Measurements from ENCODE around the gene PALMD.

GRCh38 chr1:99645203-99645602, 710 bp upstream of the PALMD start:
- no peak for TF ChIP-seq POLR2A (IDR thresholded peaks at IDR 0.05)
- no peak for TF ChIP-seq CTCF (IDR thresholded peaks at IDR 0.05)
